GM12891 (cell line): Measurements from ENCODE around the gene HSPA8.

Experiments used
- PAX5 ChIP-seq: IDR thresholded peaks from 2 replicates; pipeline ENCODE4 v1.6.1; 2011; ENCODE audit warnings: low read length, moderate library complexity, mild to moderate bottlenecking; ENCODE audit not compliant: insufficient read depth, severe bottlenecking
- POLR2A ChIP-seq: IDR thresholded peaks from 2 replicates; pipeline ENCODE4 v1.6.1; 2011; ENCODE audit warnings: low read depth, low read length, control low read depth
- POLR2AphosphoS5 ChIP-seq: IDR thresholded peaks from 2 replicates; pipeline ENCODE4 v1.6.1; 2011; ENCODE audit warnings: low read depth, low read length, control low read depth
- TAF1 ChIP-seq: IDR thresholded peaks from 2 replicates; pipeline ENCODE4 v1.6.1; 2011; ENCODE audit warnings: low read depth, low read length, control low read depth

GRCh38 chr11:123086305-123086704 is 24.4 kb upstream of the HSPA8 start:
- TF ChIP-seq POLR2A (no peak), TAF1 (no peak), POLR2AphosphoS5 (no peak), PAX5 (no peak)
